NCI-H2196 (cell line): ENCODE measurements around the gene BMPR1B.

Experiments
- DNase-seq: peaks from one replicate; lab custom pipeline; 2025; ENCODE audit not compliant: unreplicated experiment; lab: John Stamatoyannopoulos, UW

BMPR1B gene

GRCh38 chr4:94757192-94758140 is at the start of gene BMPR1B:
BMPR1B (plus strand) TSS chr4:94757955; CDS start chr4:95104425, 346,470 bp downstream.
- DNase-seq = peak; percentile 2

DNA sequence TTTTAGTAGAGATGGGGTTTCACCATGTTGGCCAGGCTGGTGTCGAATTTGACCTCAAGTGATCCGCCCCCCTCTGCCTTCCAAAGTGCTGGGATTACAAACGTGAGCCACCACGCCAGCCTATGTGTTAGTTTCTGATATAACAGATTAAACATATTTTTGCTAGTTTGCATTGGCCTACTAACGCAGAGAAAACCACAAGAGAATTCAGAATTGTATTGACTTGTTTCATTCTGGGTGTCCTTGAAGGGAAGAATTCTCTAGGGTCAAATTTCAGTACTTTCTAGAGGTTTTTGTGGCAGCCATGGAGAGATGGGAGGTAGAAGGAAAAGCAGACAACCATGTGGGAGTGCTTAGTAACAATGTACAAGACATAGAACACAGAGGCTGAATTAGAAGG is 46.1 kb upstream of the BMPR1B start:
- DNase-seq = no peak

DNA sequence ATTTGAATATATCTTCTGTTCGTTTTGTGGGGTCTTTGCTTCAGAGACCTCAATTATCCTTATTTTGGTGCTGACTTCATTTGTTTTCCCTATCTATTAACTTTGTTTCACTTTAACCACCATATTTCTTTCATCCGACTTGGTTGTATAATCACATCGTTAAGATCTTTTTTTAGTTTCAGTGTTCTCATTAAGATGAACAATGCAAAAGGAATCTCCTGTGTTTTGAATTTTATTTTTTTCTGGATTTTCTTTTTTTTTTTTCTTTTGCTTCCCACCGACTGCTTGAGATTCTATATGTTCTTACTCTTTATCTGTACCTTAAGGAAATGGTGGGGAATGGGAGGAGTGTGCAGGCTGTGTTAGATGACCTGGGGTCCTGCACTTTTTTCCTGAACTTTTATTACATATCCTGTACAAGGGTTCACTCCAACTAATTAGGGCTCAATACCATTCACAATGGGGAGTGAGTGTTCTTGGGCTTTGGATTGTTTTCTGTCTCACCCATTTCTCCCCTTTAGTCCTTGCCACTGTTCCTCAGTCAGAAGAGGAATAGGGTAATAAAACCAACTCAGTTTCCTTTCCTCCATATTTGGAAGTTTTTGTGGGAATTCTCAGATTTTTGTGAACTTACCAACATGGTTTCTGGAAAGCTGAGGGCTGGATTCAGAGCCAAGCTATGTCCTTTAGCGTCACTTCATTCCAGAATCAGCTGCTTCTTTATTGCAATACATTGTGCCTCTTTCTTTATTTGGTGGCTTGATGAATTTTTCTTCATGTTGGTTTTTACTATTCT is 43.2 kb upstream of the BMPR1B start:
- DNase-seq = no peak

GRCh38 chr4:94715726-94716125 is 42.0 kb upstream of the BMPR1B start:
- DNase-seq = no peak

DNA sequence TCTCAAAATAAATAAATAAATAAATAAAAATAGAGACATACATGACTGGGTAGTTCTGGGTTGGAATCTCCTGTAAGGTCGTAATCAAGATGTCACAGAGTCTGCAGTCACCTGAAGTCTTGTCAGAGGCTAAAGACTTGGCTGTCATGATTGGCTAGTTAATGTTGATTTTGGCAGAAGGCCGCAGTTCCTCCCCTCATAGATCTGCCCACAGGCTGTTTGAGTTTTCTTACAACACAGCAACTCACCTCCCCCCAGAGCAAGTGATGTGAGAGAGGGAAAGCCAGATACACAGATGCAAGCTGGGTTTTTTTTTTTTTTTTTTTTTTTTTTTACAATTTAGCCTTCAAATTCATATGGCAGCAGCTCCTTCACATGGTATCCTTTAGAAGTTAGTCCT is 36.4 kb upstream of the BMPR1B start:
- no peak for DNase-seq

GRCh38 chr4:94722270-94722669 is 35.5 kb upstream of the BMPR1B start:
- DNase-seq = no peak

DNA sequence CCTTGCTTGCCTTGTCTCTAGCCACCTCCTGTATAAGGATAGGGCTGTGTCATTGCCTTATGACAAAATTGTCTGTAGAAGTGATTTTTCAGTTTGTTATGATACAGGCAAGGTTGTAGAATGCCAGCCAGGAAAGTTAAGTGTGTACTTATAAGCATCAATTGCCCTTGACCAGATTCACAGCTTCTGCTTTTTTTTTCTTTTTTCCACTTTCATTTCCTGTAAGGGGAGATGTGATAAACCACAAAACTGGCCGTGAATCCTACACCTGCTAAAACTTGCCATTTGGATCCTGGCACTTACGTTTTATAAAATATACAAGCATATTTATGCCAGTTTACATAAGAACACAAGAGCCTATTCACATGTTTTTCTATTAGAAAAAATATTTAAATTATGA is 35.0 kb upstream of the BMPR1B start:
- no peak for DNase-seq

DNA sequence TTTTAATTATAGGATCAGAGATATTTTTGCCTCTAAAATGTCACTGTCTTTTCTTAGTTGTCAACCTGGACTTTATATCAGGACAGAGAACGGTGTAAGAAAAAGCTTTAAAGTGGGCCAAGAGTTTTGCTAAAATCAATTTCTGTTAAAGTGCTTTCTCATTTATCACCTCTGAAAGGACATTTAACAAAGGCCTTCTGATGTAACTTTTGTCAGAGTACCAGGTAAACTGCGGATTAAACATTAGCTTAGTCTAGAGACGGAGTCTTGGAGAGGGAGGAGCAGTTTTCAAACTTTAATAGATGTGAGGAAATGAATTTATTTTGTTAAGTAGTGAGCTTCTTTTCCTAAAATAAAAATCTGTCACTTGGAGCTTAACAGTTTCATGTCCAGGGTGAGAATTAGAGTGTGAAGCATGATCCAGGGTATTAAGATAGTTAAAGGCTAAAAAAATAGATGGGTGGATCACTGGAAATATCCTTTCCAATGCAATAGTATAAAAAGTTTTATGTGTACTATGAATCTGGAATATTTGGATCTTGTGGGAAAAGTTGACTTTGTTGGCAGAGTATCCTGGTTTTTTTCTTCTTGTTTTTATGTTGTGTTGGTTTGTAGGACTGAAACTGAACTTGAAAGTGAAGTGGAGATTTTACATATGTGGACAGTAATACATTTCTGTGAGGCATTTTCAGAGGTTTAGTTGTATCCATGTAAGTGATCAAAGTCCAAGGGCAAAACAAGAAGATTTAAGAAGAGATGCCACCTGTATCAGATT is 33.6 kb upstream of the BMPR1B start:
- DNase-seq = no peak

- DNase-seq = no peak
Measured at GRCh38 chr4:94726524-94727123, 31.1 kb upstream of the BMPR1B start.

GRCh38 chr4:94728056-94728766 is 29.5 kb upstream of the BMPR1B start:
- no peak for DNase-seq

- no peak for DNase-seq
Measured at GRCh38 chr4:94732358-94732698, 25.4 kb upstream of the BMPR1B start.

DNA sequence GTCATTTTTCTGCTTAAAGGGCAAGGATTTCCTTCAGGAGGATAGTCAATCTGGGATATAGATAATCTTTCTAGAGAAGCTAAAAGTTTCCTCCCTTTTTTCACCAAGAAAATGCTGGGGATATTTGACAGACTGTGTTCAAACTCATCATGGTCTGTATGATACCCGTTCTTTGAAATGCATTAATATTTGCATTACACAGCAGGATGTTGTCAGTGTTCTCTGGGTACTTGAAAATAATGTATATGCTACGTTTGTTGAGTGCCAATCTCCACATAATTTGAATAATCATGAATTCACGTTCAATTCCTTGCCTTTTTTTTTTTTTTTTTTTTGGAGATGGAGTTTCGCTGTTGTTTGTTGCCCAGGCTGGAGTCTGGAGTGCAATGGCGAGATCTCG is 18.0 kb upstream of the BMPR1B start:
- DNase-seq = no peak

- no peak for DNase-seq
Measured at GRCh38 chr4:94741304-94741703, 16.5 kb upstream of the BMPR1B start.

DNA sequence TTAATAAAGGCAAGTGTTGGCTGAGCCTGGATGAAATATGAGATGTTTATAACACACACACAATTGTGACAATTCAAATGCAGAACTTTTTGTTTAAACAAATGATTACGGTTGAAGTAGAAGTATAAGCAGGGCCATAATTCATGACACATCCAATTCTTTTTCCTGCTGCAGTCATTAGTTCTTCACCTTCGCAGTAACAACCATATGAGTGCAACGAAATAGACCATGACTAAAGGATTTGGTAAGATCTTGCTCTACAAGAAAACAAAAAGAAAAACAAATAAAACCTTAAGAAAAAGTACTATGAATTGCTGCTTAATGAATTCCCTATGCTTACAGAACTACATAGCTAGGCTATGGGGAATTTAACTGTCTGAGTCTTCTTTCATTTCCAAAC is 13.9 kb upstream of the BMPR1B start:
- no peak for DNase-seq

GRCh38 chr4:94744850-94745249 is 12.9 kb upstream of the BMPR1B start:
- no peak for DNase-seq

GRCh38 chr4:94746746-94747145 is 11.0 kb upstream of the BMPR1B start:
- no peak for DNase-seq

DNA sequence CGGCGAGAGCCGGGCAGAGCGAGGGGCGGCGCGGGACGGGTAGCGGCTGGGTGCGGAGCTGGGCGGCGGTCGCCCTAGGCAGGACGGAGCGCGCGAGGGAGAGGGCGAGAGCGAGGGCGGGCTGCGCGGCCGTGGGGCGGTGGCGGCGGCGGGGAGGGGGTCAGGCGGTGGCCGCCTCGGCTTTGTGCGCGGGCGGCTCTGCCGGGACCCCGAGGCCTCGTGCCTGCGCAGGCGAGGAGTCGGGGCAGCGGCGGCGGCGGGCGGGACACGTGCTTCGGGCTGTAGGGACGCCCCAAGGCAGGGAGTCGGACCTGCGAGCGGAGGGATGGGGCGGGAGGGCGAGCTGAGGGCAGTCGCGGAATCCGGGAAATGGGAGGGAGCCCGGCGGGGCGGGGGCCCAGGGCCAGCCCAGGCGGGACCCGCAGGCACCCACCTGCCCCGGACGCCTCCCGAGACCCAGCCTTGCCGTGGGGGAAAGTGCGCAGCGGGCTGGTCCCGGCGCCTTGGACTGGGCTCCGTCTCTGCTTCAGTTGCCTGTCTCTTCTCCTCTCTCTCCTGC is 465 bp downstream of the BMPR1B start:
- no peak for DNase-seq

GRCh38 chr4:94758700-94759399 is 1.1 kb downstream of the BMPR1B start:
- DNase-seq = no peak

DNA sequence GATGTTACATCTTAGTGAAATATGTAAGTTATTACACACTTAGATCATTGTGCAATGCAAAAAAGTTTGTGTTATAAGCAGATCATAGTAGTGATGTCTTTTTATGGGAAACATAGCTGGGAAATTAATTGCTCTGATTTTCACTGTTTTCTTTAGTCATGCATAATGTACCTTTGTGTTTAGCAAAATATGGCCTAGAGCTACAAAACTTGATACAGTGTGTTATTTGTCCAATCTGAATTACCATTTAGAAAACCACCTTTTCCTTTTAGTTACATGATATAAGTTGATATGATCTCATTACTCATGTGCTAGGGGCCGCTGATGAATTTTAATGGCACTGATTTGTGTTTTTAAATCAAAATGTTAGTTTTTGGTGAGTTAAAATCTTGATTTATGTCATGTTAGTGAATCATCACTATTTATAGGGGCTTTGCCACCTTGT is 2.0 kb downstream of the BMPR1B start:
- no peak for DNase-seq
